ENCODE measurements around the gene RTN4IP1. TPM values are rescaled to one million over a fixed set of nuclear protein-coding genes. Genes with fewer than 3 reads are reported as not detected.

RTN4IP1 gene
- total and polyA plus RNA-seq, 2 of the 13 experiments (the other 11 are each of a cell fraction or from before 2014, with no cell fraction given): 5.5 to 17.2 TPM

DNA sequence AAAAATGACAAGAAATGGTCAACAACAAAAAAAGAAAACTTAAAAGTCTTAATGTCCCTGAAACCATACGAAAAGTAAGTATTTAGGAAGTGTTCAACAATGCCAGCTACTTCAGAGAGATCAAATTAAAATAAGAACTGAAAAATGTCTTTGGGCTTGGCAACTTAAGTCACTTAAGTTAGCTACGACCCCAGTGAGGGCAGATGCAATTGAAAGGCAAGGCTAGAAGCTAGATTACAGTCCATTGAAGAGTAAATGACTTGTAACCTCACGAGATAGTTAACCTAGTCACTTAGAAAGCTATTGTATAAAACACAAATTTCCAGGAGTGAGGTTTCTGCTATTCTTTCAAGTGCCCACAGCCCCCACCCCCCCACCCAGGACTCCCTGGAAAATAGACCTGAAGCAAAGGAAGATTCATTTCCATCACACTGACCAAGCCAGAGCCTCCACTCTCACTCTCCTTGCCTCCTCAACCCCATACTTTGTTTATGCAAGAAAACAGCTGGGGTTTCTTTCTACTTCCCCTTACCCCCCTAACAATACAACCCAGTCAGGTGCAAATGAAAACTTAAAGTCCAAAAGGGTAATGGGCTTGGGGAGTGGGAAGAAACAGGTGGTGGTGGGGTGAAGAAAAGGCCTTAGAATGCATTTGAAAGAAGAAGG lies 14.6 kb downstream of the RTN4IP1 start:
- no TSS peak for BruUV-seq (replicated peaks)
- CTCF ChIA-PET (ENCODE audit: low intra/inter-chr PET ratio, low total read pairs): no interaction called here
- Histone ChIP-seq H3K27ac (ENCODE audit: extremely low read length, insufficient read depth, low read length) (no peak overlapping the region), H2AFZ (ENCODE audit: low read length) (no peak overlapping the region), H4K20me1 (ENCODE audit: insufficient read depth, low read length) (no peaks in the 10 kb centered on the region), H3K4me3 (replicated peaks in 1 of 3; ENCODE audit: insufficient read depth in 1 of 3, low read depth in 2 of 3, low read length in 3 of 3) (no peak overlapping the region), H3K36me3 (replicated peaks in 1 of 2; ENCODE audit: control insufficient read depth in 1 of 2, insufficient read depth in 2 of 2, low read length in 2 of 2) (no peaks in the 10 kb centered on the region; a peak in 1 of 5 replicates), H3K27me3 (ENCODE audit: control insufficient read depth in 1 of 2, insufficient read depth in 2 of 2, low read length in 2 of 2) (no peaks in the 10 kb centered on the region), H3K79me2 (ENCODE audit: insufficient read depth, low read length) (no peaks in the 10 kb centered on the region), H3K9ac (ENCODE audit: insufficient read depth, low read depth, low read length) (no peak overlapping the region), H3K4me2 (ENCODE audit: low read depth, low read length) (no peak overlapping the region), H3K4me1 (ENCODE audit: insufficient read depth, low read length) (peaks cover 28% of the 10 kb centered on the region), H3K9me3 (ENCODE audit: low read length) (no peaks in the 10 kb centered on the region)
- no peak for DNase-seq (ENCODE audit: low spot score)
- intact Hi-C loops (cut with micrococcal nuclease; ENCODE audit: unreplicated experiment) (no loop called here), in situ Hi-C loops (cut with HindIII; ENCODE audit: extremely low pct_ligation_motif_present, low pct_unique_long_range_greater_than_20kb) (no loop called here)
- TF ChIP-seq PHF5A (CRISPR knock-in tag; IDR thresholded peaks at IDR 0.05; ENCODE audit: low read depth, unreplicated experiment) (no peak), SIX4 (CRISPR knock-in tag; IDR thresholded peaks at IDR 0.05) (no peak), HOXA3 (CRISPR knock-in tag; IDR thresholded peaks at IDR 0.05) (no peak), TEAD2 (CRISPR knock-in tag; IDR thresholded peaks at IDR 0.05) (no peak)
- TF ChIP-seq, protein P1, sequence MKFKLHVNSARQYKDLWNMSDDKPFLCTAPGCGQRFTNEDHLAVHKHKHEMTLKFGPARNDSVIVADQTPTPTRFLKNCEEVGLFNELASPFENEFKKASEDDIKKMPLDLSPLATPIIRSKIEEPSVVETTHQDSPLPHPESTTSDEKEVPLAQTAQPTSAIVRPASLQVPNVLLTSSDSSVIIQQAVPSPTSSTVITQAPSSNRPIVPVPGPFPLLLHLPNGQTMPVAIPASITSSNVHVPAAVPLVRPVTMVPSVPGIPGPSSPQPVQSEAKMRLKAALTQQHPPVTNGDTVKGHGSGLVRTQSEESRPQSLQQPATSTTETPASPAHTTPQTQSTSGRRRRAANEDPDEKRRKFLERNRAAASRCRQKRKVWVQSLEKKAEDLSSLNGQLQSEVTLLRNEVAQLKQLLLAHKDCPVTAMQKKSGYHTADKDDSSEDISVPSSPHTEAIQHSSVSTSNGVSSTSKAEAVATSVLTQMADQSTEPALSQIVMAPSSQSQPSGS (CRISPR knock-in tag; IDR thresholded peaks at IDR 0.05): no peak
- POLR2A ChIA-PET: no interaction called here
- no peak for ATAC-seq
- 100% methylated on average over 3 of the region's 3 CpGs for WGBS (ENCODE audit: low lambda C conversion rate)
- no peak for FAIRE-seq

DNA sequence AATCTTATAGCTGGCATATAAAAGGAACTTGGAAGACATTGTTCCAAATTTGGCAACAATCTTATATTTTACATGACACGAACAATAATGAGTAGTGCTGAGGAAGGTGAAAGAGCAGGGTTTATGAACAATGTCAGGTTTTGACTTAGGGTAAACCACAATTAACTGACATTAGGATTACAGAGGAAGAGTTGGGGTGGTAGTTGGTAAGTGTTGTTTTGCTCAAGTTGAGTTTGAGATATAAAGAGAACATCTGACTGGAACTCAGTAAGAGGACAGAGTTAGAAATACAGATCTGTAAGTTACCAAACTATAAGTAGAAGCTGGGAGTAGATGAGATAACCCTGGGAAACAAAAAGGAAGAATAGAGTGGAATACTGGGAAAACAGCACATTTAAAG lies 15.1 kb downstream of the RTN4IP1 start:
- H4K20me1 ChIP-seq (ENCODE audit: insufficient read depth, low read length): no peaks in the 10 kb centered on the region
- WGBS (ENCODE audit: low lambda C conversion rate): 100% methylated on average over 1 of the region's 1 CpG
- H3K79me2 ChIP-seq (ENCODE audit: insufficient read depth, low read length): no peaks in the 10 kb centered on the region
- peaks cover 22% of the 10 kb centered on the region for H3K4me1 ChIP-seq (ENCODE audit: insufficient read depth, low read length)
- ChIA-PET CTCF (ENCODE audit: low intra/inter-chr PET ratio, low total read pairs) (no interaction called here), POLR2A (no interaction called here)
- no peak overlapping the region for H3K9ac ChIP-seq (ENCODE audit: insufficient read depth, low read depth, low read length)
- intact Hi-C loops (cut with micrococcal nuclease; ENCODE audit: unreplicated experiment): no loop called here
- no peak overlapping the region for H3K4me3 ChIP-seq (replicated peaks in 1 of 3; ENCODE audit: insufficient read depth in 1 of 3, low read depth in 2 of 3, low read length in 3 of 3)
- no peaks in the 10 kb centered on the region for H3K27me3 ChIP-seq (ENCODE audit: control insufficient read depth in 1 of 2, insufficient read depth in 2 of 2, low read length in 2 of 2)
- no peak overlapping the region for H3K27ac ChIP-seq (ENCODE audit: extremely low read length, insufficient read depth, low read length)
- in situ Hi-C loops (cut with HindIII; ENCODE audit: extremely low pct_ligation_motif_present, low pct_unique_long_range_greater_than_20kb): no loop called here
- H2AFZ ChIP-seq (ENCODE audit: low read length): no peak overlapping the region
- no TSS peak for BruUV-seq (replicated peaks)
- H3K4me2 ChIP-seq (ENCODE audit: low read depth, low read length): no peak overlapping the region
- no peaks in the 10 kb centered on the region for H3K9me3 ChIP-seq (ENCODE audit: low read length)
- TF ChIP-seq AKNA (CRISPR knock-in tag; IDR thresholded peaks at IDR 0.05; ENCODE audit: borderline replicate concordance): no peak
- no peak for TF ChIP-seq ZNF276 (CRISPR knock-in tag; IDR thresholded peaks at IDR 0.05; ENCODE audit: low read depth)
- no peak for TF ChIP-seq HOXA7 (CRISPR knock-in tag; IDR thresholded peaks at IDR 0.05)
- DNase-seq (ENCODE audit: low spot score) (no peak), FAIRE-seq (no peak), ATAC-seq (no peak)
- no peaks in the 10 kb centered on the region; a peak in 1 of 5 replicates for H3K36me3 ChIP-seq (replicated peaks in 1 of 2; ENCODE audit: control insufficient read depth in 1 of 2, insufficient read depth in 2 of 2, low read length in 2 of 2)

Measured in HepG2 (cell line).